D341Med (cell line): ENCODE data around the gene UGT1A5.

Experiments
- DNase-seq: peaks from one replicate; pipeline ENCODE4 v3.0.0; 2012; ENCODE audit warnings: low spot score

UGT1A5 gene

DNA sequence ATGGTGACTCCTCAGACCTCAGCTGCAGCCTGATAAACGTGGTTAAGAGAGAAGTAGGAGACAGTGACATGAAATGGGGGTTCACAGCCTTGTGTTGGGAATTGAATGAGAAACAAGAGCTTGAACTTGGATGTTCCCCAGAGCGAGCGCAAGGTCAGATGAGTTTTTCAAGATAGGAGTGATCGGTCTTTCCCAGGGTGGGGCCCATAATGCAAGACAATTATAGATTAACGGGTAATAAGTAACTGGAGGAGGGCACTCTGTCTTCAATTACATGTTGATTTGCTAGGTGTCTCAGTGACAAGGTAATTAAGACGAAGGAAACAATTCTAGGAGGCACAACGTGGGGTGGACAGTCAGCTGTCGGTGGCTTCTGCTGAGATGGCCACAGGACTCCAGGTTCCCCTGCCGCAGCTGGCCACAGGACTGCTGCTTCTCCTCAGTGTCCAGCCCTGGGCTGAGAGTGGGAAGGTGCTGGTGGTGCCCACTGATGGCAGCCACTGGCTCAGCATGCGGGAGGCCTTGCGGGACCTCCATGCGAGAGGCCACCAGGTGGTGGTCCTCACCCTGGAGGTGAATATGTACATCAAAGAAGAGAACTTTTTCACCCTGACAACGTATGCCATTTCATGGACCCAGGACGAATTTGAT is at the start of gene UGT1A5:
Gene UGT1A5 (plus strand): TSS at position 297 of the 651 bp plus-strand sequence. CDS start 85 bp downstream, at position 382.
- no peak for DNase-seq

DNA sequence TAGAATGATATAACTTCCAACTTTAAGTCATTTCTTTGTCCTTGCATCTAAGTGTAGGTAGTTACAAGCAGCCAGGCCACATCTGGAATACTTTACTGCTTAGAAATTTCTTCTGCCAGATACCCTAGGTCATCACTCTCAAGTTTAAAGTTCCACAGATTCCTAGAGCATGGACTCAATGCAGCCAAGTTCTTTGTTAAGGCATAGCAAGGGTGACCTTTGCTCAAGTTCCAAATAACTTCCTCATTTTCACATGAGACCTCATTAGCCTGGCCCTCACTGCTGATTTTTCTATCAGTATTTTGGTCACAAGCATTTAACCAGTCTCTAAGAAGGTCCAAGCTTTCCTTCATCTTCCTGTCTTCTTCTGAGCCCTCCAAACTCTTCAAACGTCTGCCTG is 48.8 kb upstream of the UGT1A5 start:
- no peak for DNase-seq

DNA sequence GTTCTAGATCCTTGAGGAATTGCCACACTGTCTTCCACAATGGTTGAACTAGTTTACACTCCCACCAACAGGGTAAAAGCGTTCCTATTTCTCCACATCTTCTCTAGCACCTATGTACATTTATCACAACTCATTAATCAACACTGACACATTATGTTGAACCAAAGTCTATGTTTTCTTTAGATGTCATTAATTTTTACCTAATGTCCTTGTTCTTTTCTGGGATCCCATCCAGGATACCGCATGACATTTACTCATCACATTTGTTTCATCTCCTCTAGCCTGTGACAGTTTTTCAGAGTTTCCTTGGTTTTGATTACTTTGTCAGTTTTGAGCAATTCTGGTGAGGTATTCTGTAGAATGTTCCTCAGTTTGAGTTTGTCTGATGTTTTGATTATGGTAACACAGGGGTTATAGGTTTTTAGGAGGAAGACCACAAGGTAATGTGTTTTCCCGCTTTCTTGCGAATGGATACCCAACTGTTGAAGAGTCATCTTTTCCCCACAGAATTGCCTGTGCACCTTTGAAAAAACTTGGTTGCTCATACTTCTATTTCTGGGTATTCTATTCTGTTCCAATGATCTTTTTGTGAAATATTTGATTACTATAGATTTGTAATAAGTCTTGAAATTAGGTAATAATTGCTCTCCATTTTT is 44.0 kb upstream of the UGT1A5 start:
- no peak for DNase-seq

DNA sequence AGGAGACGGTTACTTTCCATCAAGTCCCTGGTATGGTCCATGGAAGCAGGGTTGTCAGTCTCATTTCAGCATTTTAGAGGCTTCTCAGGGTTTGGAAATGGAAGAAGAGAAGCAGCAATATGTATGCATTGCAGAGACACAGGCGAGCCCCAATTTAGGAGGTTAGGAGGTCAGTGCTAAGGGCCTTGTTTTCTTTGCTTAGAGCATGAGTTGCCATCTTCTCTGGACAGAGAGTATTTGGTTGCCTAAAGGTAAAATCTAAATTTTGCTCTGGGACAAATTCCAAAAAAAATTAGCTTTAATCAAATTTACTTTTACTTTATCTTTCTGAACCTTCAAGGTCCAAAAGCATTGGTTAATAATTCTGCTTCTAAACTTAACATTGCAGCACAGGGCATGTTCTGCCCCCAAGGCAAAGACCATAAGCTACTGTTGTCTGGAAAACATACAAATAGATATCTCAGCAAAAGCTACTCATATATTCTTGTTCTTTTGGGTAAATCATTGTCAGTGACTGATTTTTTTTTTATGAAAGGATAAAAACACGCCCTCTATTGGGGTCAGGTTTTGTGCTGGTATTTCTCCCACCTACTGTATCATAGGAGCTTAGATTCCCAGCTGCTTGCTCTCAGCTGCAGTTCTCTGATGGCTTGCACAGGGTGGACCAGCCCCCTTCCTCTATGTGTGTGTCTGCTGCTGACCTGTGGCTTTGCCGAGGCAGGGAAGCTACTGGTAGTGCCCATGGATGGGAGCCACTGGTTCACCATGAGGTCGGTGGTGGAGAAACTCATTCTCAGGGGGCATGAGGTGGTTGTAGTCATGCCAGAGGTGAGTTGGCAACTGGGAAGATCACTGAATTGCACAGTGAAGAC is 41.2 kb upstream of the UGT1A5 start, which contains the start of gene UGT1A9:
Gene UGT1A9 (plus strand): TSS at position 609 of the 872 bp plus-strand sequence. CDS start 37 bp downstream, at position 646.
- no peak for DNase-seq

DNA sequence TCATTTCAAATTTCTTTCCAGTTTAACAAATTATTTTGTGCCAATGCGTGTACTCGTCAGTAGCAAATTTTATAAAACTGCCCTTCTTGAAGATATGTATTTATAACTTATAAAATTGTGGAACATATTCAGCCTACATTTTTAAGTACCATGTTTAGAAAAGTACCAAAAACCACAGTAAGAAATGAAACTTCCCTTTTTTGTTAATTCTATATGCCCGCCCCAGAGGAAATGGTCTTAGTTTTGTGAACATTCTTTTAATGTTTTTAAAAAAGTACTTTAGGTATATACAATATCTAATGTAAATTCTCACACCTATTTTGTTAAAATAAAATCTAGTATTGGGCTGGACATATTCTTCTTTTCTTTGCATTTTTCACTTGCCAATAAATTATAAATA is 39.8 kb upstream of the UGT1A5 start:
- no peak for DNase-seq

DNA sequence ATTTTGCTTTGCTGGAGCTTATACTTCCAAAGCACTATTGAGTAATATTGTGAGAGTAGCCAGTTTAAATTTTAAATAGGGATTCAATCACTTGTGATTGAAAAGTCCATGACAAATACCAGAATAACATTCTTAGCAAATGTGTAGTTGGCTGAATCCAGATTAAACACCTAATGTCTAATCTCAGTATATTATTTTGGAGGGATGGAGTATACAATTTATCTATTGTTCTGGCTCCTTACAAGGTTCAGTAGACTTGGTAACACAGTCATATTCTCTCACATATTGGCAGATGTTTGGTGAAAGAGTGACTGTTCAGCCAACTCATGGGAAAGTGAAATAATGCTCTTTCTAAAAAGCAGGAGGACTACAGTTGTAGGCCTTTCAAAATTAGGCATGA is 38.8 kb upstream of the UGT1A5 start:
- DNase-seq, result no peak

DNA sequence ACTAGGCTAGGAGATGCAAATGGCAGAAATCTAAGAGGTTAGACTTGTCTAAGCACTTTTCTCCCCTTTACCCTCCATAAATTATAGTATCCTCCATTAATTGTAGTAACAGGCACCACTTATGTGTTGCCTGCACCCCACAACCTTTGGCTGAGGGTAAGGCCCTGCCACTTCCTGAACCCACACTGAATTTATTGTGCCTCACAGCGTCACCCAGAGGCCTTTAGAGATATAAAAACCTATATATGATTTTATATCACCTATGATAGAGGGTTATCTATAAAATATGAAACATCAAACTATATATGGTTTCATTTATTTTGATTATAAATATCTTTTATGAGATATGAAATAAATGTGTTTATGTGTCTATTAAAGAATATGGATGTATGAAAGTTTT is 38.4 kb upstream of the UGT1A5 start:
- no peak for DNase-seq

DNA sequence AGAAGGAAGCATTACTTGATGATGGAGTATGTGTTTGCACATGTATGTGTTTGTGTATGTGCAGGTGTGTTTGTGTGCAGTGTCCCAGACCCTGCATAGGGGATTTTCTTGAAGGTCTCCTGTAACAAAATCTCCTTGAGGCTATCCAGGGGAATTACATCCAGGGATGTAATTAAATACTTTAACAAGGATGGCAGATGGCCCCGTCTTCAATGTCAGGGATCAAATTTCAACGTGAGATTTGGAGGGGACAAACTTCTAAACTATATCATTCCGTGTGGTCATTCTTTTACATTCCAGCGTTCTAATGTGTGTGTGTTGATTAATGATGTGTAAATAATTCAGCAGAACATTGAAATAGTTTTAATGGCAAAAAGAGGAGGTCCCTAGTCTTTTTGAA is 37.7 kb upstream of the UGT1A5 start:
- DNase-seq, result peak; percentile 52

DNA sequence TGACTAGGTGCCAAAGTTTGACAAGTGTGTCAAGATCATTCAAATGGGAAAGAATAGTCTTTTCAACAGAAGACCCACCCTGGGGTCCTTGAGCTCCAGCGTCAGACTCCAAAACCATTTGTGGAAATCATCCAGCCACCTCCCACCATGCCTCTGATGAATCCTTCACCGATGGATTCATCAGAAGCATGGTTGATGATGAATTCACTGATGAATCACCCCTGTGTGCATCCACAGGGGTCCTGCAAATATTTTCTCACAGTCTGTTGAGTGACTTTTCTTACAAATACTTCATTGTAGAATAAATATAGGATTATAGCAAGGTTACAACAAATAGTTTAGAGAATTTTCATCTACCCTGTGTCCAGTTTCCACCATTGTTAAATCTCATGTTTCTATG is 36.7 kb upstream of the UGT1A5 start:
- no peak for DNase-seq

DNA sequence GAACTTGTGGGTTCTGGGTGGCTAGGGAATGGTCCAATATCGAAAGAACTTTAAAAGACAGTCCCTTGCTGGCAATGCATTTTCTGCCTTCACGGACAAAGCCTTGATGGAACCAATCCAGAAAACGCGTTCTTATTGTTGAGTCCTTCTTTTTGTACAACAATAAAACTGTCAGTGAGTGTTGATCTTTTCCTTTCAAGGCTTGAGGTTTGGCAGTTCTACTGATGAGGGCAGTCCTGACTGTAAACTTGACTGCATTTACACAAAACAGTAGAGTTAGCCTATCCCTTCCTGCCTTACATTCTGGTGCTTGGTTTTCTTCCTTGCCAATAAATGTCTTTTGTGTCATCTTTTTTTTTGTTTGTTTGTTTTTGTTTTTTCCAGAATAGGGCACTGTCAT is 33.5 kb upstream of the UGT1A5 start:
- DNase-seq, result no peak

DNA sequence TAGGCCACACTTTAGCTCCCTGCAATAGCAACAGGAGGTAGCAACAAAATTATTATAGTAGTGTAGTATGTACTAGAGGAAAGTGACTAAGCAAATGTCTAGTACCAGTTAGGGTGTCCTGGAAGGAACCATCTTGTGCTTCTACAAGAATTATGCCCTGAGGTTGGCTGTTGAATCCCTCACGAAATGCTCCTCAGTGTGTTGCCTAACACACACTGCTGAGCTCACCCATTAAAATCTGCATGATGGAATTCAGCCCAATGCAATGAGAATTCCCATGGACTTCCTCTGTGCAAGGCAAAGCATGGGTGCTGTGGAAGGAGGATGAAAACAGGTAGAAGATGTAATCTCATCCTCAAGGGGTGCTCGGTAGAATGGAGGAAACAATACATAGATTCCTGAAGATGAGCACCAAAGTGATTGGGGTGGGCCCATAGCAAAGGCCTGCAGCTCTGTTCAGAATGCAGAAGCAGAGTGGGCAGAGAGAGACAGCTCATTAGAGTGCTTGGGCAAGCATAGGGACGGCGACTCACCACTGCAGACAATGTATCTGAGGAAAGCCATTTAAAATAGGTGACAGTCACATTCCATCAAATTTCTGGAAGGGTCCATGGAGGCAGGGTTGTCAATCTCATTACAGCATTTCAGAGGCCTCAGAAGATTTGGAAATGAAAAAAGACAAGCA is 32.2 kb upstream of the UGT1A5 start:
- DNase-seq, result no peak

DNA sequence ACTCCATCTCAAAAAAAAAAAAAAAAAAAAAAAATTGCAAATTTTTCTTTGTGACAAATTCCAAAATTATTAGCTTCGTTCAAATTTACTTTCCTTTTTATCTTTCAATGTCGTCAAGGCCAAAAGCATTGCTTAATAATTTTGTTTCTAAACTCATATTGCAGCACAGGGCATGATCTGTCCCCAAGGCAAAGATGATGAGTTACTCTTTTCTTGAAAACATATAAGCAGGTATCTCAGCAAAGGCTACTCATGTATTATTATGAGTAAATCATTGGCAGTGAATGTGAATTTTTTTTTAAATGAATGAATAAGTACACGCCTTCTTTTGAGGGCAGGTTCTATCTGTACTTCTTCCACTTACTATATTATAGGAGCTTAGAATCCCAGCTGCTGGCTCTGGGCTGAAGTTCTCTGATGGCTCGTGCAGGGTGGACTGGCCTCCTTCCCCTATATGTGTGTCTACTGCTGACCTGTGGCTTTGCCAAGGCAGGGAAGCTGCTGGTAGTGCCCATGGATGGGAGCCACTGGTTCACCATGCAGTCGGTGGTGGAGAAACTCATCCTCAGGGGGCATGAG is 31.1 kb upstream of the UGT1A5 start, which contains the start of gene UGT1A7:
Gene UGT1A7 (plus strand): TSS at position 381 of the 579 bp plus-strand sequence. CDS start 37 bp downstream, at position 418.
- no peak for DNase-seq

DNA sequence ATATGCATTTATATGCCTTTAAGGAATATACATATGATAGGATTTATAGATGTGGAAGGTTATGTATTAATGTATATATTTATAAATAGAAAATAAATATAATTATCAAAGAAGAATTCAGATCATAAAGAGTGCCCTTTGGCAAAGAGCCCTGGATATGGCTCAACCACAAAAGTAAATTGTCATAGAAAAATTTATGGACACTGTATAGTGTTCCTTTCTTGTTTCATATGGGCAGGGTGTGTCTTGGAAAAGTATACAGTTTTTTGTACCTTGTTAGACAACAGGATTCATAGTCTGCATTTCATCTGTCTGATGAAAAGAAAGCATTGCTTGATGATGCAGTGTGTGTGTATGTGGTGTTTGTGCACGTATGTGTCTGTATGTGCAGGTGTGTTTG is 28.1 kb upstream of the UGT1A5 start:
- no peak for DNase-seq

DNA sequence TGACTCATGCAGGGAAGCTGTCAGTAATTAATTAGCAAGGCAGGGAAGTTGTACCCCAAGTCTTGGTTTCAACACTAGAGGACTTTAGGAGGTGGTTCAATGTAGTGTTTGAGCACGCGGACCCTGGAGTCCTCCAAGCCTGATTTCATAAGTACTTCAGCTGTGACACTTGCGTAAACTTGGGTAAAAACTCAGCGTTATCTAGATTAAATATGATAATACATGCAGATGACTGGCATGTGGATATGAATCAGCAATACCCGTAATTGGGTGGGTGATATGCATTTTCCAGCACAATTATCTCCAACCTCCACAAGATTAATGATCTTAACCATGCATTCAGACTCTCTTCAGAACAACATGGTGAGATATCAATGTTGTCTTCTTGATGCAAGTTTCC is 25.8 kb upstream of the UGT1A5 start:
- no peak for DNase-seq

DNA sequence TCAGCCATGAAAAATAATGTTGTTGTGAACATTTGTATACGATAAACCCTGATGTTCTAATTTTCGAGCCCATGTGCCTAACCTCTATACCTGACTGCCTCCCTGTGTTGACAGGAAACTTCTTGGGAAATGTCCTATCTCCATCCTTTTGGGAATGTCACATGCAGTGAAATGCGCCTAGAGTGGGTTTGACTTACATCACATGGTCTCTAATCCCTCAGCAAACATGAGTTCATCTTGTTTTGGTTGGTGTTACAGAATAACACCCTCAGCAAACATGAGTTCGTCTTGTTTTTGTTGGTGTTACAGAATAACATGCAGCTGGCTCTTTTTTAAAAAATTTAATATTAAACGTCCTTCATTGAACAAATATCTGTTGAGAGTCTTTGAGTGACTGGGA is 24.4 kb upstream of the UGT1A5 start:
- no peak for DNase-seq

DNA sequence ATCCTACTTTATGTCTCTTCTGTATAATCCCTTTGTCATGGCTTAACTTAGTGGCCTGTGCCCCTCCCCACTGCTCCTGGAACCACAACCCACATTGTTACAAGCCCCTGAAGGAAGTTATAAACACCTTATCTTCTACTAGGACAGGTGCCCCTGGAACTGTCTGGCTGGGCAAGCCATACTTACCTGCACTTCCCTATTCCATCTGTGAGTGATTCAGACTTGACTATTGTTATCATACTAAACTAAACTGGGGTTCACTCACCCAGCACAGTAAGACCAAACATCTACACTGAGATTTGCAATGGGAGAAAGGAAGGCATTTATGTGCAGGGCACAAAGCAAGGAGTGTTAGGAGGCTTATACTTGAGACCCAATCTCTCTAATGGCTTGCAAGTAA is 23.7 kb upstream of the UGT1A5 start:
- no peak for DNase-seq

DNA sequence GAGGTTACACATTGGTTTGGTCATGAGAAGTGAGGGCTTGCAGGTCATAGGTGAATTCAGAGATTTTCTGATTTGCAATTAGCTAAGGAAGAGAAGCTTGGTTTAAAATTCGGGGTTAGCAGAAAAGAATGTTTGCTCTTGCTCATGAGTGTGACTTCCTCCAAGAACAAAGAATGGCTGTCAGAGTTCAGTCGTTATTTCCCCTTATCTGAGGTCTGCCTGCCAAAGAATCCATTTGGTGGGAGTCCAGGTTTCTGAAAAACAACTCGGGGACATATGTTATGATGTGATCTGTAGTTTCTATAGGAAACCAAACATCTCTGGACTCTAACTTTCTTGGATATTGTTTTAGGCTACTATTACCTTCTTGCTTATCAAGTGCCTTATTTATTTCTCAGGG is 23.2 kb upstream of the UGT1A5 start:
- DNase-seq, result no peak

DNA sequence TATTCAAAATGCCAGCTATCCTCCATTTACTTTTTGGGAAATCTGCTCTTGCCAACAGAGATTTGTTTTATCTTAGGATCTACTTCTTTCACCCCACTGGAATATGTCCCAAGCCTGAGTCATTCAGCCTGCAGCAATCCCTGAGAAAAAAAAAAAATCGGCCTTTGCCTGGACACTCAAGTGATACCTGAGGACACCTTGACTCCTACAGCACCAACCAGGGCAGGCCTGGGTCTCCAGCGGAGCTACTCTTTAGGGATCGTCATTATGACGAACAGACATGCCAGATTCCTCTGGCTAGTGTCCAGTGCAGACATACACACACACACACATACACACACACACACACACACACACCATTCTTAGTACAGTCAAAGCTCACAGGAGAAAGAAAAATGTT is 22.3 kb upstream of the UGT1A5 start:
- DNase-seq, result no peak

DNA sequence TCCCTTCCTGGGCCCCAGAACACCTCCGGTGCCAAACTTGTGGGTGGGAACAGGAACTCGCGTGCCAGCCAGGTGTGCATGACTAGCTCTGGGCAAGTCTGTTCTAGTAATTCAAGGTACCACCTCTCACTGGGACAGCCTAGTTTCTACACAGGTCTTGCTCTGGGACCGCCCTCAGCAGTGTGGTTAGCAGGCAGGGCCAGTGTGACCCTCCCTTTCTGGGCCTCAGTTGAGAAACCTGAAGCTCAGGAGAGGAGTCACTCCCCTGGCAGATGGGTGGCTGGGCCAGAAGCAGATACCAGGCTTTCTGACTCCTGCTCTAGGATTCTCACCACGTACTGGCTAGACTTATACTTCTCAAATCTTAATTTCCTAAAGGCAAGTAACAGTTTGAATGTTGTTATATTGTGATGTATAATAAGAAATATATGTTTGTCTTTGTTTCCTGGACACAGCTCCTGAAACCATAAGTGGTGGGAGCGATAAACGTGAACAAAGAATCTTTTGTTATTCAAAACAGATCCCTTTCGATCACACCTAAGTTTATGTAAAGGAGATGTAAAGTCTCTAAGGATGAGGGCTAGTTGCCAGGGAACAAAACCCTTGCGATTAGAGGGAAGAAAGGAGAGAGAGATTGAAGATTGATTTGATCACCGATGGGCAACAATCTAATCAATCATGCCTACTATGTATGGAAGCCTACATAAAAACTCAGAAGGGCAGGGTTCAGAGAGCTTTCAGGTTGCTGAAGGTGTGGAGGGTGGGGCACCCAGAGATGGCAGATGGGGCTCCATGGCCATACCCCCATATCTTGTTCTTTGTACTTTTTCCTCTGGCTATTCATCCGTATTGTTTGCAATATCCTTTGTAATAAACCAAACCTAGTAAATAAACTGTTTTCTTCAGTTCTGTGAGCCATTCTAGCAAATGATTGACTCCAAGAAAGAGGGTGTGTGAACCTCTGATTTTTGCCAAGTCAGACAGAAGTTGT is 21.0 kb upstream of the UGT1A5 start:
- DNase-seq, result no peak

DNA sequence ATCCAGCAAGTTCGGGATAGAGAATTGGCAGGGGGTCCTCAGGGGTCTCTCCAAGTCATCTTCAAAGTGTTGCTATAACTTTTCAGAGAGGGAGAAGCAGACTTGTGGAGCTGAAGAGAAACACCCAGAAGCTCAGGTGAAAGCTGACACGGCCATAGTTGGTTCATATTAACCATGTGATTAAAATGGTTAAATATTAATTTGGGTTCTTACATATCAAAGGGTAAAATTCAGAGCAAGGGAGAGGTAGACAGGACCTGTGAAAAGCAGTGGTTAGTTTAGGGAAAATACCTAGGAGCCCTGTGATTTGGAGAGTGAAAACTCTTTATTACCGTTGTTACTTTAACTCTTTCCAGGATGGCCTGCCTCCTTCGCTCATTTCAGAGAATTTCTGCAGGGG is 20.1 kb upstream of the UGT1A5 start, which contains the start of gene UGT1A6:
Gene UGT1A6 (plus strand): TSS at position 243 of the 400 bp plus-strand sequence. CDS start 115 bp downstream, at position 358.
- no peak for DNase-seq
